PC-9 (cell line): Measurements from ENCODE around the gene LGI2. TPM values are rescaled to one million over a fixed set of nuclear protein-coding genes. Genes with fewer than 3 reads are reported as not detected.

Source experiments
- BruUV-seq: library from RNA; stranded (reverse); fragments of 400-500 nt; replicated peaks from 2 replicates; lab custom pipeline; 2021; lab: Mats Ljungman, UMichigan
- CTCF ChIA-PET: fragments of 300-600 bp; sonication (Branson Sonifier 250); formaldehyde crosslinking; loops from one replicate; lab custom pipeline; 2022; ENCODE audit warnings: antibody characterized with exemption; lab: Charles Lee
- POLR2A ChIA-PET: fragments of 300-600 bp; sonication (Branson Sonifier 250); formaldehyde crosslinking; loops from one replicate; lab custom pipeline; 2022; ENCODE audit warnings: antibody characterized with exemption; ENCODE audit not compliant: unreplicated experiment; lab: Charles Lee
- DNase-seq, 2 experiments: peaks; one replicate each; pipeline versions ENCODE4 v3.0.0 to v3.0.0-alpha.2; 2015 to 2022; ENCODE audit warnings: mixed read lengths in 1 of 2
- H2AFZ ChIP-seq: fragments of 200-600 bp; sonication (generic); 2 replicates; pipeline ENCODE4 v1.8.1; 2017; ENCODE audit warnings: antibody characterized with exemption
- H3F3A ChIP-seq: fragments of 200-600 bp; sonication (generic); 2 replicates; pipeline ENCODE4 v1.8.1; 2017; ENCODE audit warnings: antibody characterized with exemption, mild to moderate bottlenecking, low read depth; ENCODE audit not compliant: insufficient read depth
- H3K27ac ChIP-seq: fragments of 200-600 bp; sonication (generic); 2 replicates; pipeline ENCODE4 v1.6.1; 2016; ENCODE audit warnings: mixed run types
- H3K27me3 ChIP-seq: fragments of 200-600 bp; sonication (generic); 2 replicates; pipeline ENCODE4 v1.6.1; 2016; ENCODE audit warnings: low read depth, mixed run types; ENCODE audit not compliant: insufficient read depth
- H3K36me3 ChIP-seq: fragments of 200-600 bp; sonication (generic); 2 replicates; pipeline ENCODE4 v1.6.1; 2016; ENCODE audit warnings: low read depth, mixed run types
- H3K4me1 ChIP-seq: fragments of 200-600 bp; sonication (generic); replicated peaks from 2 replicates; pipeline ENCODE4 v1.6.1; 2016; ENCODE audit warnings: mixed run types; ENCODE audit not compliant: insufficient read depth
- H3K4me2 ChIP-seq: fragments of 200-600 bp; sonication (generic); 2 replicates; pipeline ENCODE4 v1.6.1; 2017; ENCODE audit warnings: mixed run types
- H3K4me3 ChIP-seq: fragments of 200-600 bp; sonication (generic); 2 replicates; pipeline ENCODE4 v1.6.1; 2016; ENCODE audit warnings: mixed run types
- H3K79me2 ChIP-seq: fragments of 200-600 bp; sonication (generic); 2 replicates; pipeline ENCODE4 v1.6.1; 2017; ENCODE audit warnings: low read depth, mixed run types
- H3K9me2 ChIP-seq: fragments of 200-600 bp; sonication (generic); 2 replicates; pipeline ENCODE4 v1.8.1; 2017; ENCODE audit warnings: mild to moderate bottlenecking; ENCODE audit not compliant: insufficient read depth
- H3K9me3 ChIP-seq: fragments of 200-600 bp; sonication (generic); 2 replicates; pipeline ENCODE4 v1.8.1; 2016; ENCODE audit warnings: low read depth; ENCODE audit not compliant: insufficient read depth
- H4K20me1 ChIP-seq: fragments of 200-600 bp; sonication (generic); 2 replicates; pipeline ENCODE4 v1.8.1; 2017; ENCODE audit not compliant: insufficient read depth
- EZH2 ChIP-seq: fragments of 200-600 bp; sonication (generic); IDR thresholded peaks from 2 replicates; pipeline ENCODE4 v1.8.0; 2017; ENCODE audit warnings: antibody characterized with exemption, low read depth
- intact Hi-C: fragments of 100-400 bp; cut with micrococcal nuclease; formaldehyde crosslinking; loops from one replicate; pipeline ENCODE4 v1.10.0; 2022; ENCODE audit not compliant: unreplicated experiment
- total RNA-seq: library from RNA; stranded (reverse); gene quantifications from 2 replicates; pipeline ENCODE4 v1.2.3, GENCODE V29; 2021
- TF ChIP-seq, protein P1 (sequence below): fragments of 200-600 bp; sonication (generic); conservative IDR thresholded peaks from 2 replicates; pipeline ENCODE4 v1.6.1; 2017; ENCODE audit warnings: mixed run types, antibody characterized with exemption, mild to moderate bottlenecking, moderate library complexity

The LGI2 gene
- total RNA-seq, 1 experiment from 2014 or later: not detected

- TF ChIP-seq, protein P1, sequence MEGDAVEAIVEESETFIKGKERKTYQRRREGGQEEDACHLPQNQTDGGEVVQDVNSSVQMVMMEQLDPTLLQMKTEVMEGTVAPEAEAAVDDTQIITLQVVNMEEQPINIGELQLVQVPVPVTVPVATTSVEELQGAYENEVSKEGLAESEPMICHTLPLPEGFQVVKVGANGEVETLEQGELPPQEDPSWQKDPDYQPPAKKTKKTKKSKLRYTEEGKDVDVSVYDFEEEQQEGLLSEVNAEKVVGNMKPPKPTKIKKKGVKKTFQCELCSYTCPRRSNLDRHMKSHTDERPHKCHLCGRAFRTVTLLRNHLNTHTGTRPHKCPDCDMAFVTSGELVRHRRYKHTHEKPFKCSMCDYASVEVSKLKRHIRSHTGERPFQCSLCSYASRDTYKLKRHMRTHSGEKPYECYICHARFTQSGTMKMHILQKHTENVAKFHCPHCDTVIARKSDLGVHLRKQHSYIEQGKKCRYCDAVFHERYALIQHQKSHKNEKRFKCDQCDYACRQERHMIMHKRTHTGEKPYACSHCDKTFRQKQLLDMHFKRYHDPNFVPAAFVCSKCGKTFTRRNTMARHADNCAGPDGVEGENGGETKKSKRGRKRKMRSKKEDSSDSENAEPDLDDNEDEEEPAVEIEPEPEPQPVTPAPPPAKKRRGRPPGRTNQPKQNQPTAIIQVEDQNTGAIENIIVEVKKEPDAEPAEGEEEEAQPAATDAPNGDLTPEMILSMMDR: no peak
- TF ChIP-seq EZH2: no peak
- H3K4me2 ChIP-seq: no peak overlapping the region
- H3K9me3 ChIP-seq: no peaks in the 10 kb centered on the region
- no peaks in the 10 kb centered on the region for H3K79me2 ChIP-seq
- no TSS peak for BruUV-seq
- no peaks in the 10 kb centered on the region for H3K27me3 ChIP-seq
- H3K4me3 ChIP-seq: no peak overlapping the region
- no peaks in the 10 kb centered on the region for H3K36me3 ChIP-seq
- no peaks in the 10 kb centered on the region; the same call in 1 of the 2 replicates for H3K9me2 ChIP-seq
- H3K4me1 ChIP-seq: no peaks in the 10 kb centered on the region
- H2AFZ ChIP-seq: no peak overlapping the region
- intact Hi-C loops: no loop called here
- H3K27ac ChIP-seq: no peak overlapping the region
- no peaks in the 10 kb centered on the region for H4K20me1 ChIP-seq
- CTCF ChIA-PET: no interaction called here
- no peaks in the 10 kb centered on the region for H3F3A ChIP-seq
- POLR2A ChIA-PET: no interaction called here
- DNase-seq: no peak
Measured at GRCh38 chr4:24957886-24958285, 72.9 kb downstream of the LGI2 start.

- no peaks in the 10 kb centered on the region; the same call in 1 of the 2 replicates for H3K9me2 ChIP-seq
- TF ChIP-seq, protein P1: no peak
- TF ChIP-seq EZH2: no peak
- H3K4me3 ChIP-seq: no peak overlapping the region
- no peaks in the 10 kb centered on the region for H3K9me3 ChIP-seq
- ChIA-PET CTCF (no interaction called here), POLR2A (no interaction called here)
- H3K27me3 ChIP-seq: no peaks in the 10 kb centered on the region
- no peak overlapping the region for H2AFZ ChIP-seq
- no peaks in the 10 kb centered on the region for H3K36me3 ChIP-seq
- H3K27ac ChIP-seq: no peak overlapping the region
- no peaks in the 10 kb centered on the region for H3K79me2 ChIP-seq
- H4K20me1 ChIP-seq: no peaks in the 10 kb centered on the region
- no peak overlapping the region for H3K4me2 ChIP-seq
- BruUV-seq: no TSS peak
- no peak for DNase-seq
- intact Hi-C loops: no loop called here
- no peaks in the 10 kb centered on the region for H3K4me1 ChIP-seq
- H3F3A ChIP-seq: no peaks in the 10 kb centered on the region
Measured at GRCh38 chr4:24956763-24957162, 74.0 kb downstream of the LGI2 start.

GRCh38 chr4:24956091-24956490 is 74.7 kb downstream of the LGI2 start:
- BruUV-seq: no TSS peak

More at GRCh38 chr4:24956091-24956490, 74.7 kb downstream of the LGI2 start:
- no peak overlapping the region for H3K27ac ChIP-seq
- H3K36me3 ChIP-seq: no peaks in the 10 kb centered on the region
- H3K27me3 ChIP-seq: no peaks in the 10 kb centered on the region
- H3K4me1 ChIP-seq: no peaks in the 10 kb centered on the region
- H2AFZ ChIP-seq: no peak overlapping the region
- no peak overlapping the region for H3K4me2 ChIP-seq
- H3F3A ChIP-seq: no peaks in the 10 kb centered on the region
- H3K79me2 ChIP-seq: no peaks in the 10 kb centered on the region
- intact Hi-C loops: no loop called here
- H3K9me3 ChIP-seq: no peaks in the 10 kb centered on the region
- no peaks in the 10 kb centered on the region for H4K20me1 ChIP-seq
- DNase-seq: no peak
- CTCF ChIA-PET: no interaction called here
- H3K4me3 ChIP-seq: no peak overlapping the region
- H3K9me2 ChIP-seq: no peaks in the 10 kb centered on the region; the same call in 1 of the 2 replicates
- POLR2A ChIA-PET: no interaction called here
- TF ChIP-seq EZH2: no peak
- TF ChIP-seq, protein P1: no peak
